ACC112 (cell line): ENCODE results near the gene UBE2G1.
"Not testable (repeated sequence)": the region's sequence is repeated elsewhere in the genome, so short reads cannot be mapped to it uniquely, and the experiment has no call there.

Experiments
- H2AFZ ChIP-seq: fragments of 200-600 bp; sonication (generic); one replicate; pipeline ENCODE4 v1.6.0; 2017; ENCODE audit warnings: antibody characterized with exemption, low read length; ENCODE audit not compliant: unreplicated experiment
- H3K27ac ChIP-seq: fragments of 200-600 bp; sonication (generic); 2 replicates; pipeline ENCODE4 v1.5.1; 2014; ENCODE audit warnings: low read depth, mild to moderate bottlenecking, antibody characterized with exemption, low read length, moderate library complexity
- H3K27me3 ChIP-seq: fragments of 200-600 bp; sonication (generic); 2 replicates; pipeline ENCODE4 v1.6.1; 2014; ENCODE audit warnings: mild to moderate bottlenecking, antibody characterized with exemption, low read length, moderate library complexity, mixed read lengths; ENCODE audit not compliant: insufficient read depth
- H3K36me3 ChIP-seq: fragments of 200-600 bp; sonication (generic); 2 replicates; pipeline ENCODE4 v1.6.1; 2016; ENCODE audit warnings: mild to moderate bottlenecking, antibody characterized with exemption, low read length, moderate library complexity, mixed read lengths; ENCODE audit not compliant: insufficient read depth
- H3K4me1 ChIP-seq: fragments of 200-600 bp; sonication (generic); one replicate; pipeline ENCODE4 v1.6.1; 2016; ENCODE audit warnings: low read length, mixed read lengths; ENCODE audit not compliant: insufficient read depth, unreplicated experiment, control insufficient read depth
- H3K4me3 ChIP-seq: fragments of 200-600 bp; sonication (generic); 2 replicates; pipeline ENCODE4 v1.5.1; 2014; ENCODE audit warnings: mild to moderate bottlenecking, low read depth, low read length
- H3K79me2 ChIP-seq: fragments of 200-600 bp; sonication (generic); one replicate; pipeline ENCODE4 v1.6.0; 2016; ENCODE audit warnings: low read length; ENCODE audit not compliant: control insufficient read depth, unreplicated experiment, insufficient read depth

The UBE2G1 gene

DNA sequence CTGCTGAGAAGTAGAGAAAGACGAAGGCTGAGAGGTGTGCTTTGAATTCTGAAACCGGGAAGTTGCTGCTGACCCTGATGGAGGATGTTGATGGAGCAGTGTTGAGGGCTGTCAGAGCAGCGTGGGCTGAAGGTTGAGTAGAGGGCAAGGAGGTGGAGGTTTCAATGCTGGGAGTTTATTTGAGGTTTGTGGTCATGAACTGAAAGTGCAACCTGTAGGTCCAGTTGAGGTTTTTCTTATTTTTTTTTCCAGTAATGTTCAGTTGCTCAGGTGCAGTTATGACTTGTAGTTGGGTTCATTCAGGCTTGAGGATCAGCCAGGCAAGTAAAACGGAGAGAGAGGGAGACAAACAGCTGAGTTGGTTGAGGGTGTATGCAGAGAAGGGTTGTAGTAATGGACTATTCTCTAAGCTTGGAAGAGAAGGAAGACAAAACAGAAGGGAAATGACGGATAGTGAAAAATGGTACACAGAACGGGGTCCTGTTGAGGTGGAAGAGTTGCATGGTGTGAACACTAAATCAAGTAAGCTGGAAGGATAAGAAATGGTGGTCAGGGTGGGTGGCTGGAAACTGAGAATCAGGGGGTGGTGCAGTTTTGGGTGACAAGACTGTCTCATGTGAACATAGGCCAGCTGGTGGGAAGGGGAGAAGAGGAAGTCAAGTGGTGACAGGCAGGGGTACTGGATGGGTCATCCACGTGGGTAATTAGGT lies 8.7 kb upstream of the UBE2G1 start:
- H3K4me3 ChIP-seq = no peak overlapping the region
- no peak overlapping the region for H3K27ac ChIP-seq
- no peak overlapping the region for H2AFZ ChIP-seq

GRCh38 chr17:4369557-4370230 lies 3.2 kb upstream of the UBE2G1 start:
- Histone ChIP-seq H2AFZ (no peak overlapping the region), H3K4me3 (no peak overlapping the region), H3K27me3 (no peaks in the 10 kb centered on the region), H3K79me2 (peaks cover 15% of the 10 kb centered on the region), H3K27ac (no peak overlapping the region), H3K36me3 (no peaks in the 10 kb centered on the region), H3K4me1 (no peaks in the 10 kb centered on the region)

More for the DNA sequence above, 8.7 kb upstream of the UBE2G1 start:
- Histone ChIP-seq H3K36me3 (no peaks in the 10 kb centered on the region), H3K4me1 (no peaks in the 10 kb centered on the region), H3K27me3 (no peaks in the 10 kb centered on the region), H3K79me2 (no peaks in the 10 kb centered on the region)

DNA sequence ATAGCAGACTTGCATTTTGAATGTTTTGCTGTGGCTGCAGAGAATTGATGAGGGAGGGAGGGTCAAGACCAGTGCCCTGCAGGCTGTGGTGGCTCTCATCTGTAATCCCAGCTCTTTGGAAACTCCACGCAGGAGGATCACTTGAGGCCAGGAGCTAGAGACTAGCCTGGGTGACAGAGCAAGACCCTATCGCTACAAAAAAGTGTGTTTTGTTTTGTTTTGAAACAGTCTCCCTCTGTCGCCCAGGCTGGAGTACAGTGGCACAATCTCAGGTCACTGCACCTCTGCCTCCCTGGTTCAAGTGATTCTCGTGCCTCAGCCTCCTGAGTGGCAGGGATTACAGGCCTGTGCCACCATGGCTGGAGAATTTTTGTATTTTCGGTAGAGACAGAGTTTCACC lies 1.9 kb upstream of the UBE2G1 start:
- peaks cover under 1% of the 10 kb centered on the region for H3K4me1 ChIP-seq
- H2AFZ ChIP-seq = no peak overlapping the region
- H3K79me2 ChIP-seq = peaks cover 27% of the 10 kb centered on the region
- H3K36me3 ChIP-seq = no peaks in the 10 kb centered on the region
- H3K27me3 ChIP-seq = no peaks in the 10 kb centered on the region
- H3K4me3 ChIP-seq = no peak overlapping the region
- no peak overlapping the region for H3K27ac ChIP-seq

DNA sequence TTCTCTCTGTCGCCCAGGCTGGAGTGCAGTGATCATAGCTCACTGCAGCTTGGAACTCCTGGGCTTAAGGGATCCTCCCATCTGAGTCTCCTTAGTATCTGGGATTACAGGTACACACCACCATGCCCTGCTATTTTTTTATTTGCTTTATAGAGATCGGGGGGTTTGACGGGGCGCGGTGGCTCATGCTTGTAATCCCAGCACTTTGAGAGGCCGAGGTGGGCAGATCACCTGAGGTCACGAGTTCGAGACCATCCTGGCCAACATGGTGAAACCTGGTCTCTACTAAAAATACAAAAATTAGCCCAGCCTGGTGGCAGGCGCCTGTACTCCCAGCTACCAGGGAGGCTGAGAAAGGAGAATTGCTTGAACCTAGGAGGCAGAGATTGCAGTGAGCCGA lies 702 bp upstream of the UBE2G1 start:
- Histone ChIP-seq H3K27ac (peak overlapping the region; percentile 11; the same call in 1 of the 2 replicates), H3K79me2 (peaks cover 39% of the 10 kb centered on the region), H2AFZ (peak overlapping the region; percentile 70), H3K4me1 (peaks cover 12% of the 10 kb centered on the region), H3K4me3 (peak overlapping the region; percentile 93; the same call in 1 of the 2 replicates)
- not testable (repeated sequence) for H3K27me3 ChIP-seq, H3K36me3 ChIP-seq

- Histone ChIP-seq H3K27me3 (no peaks in the 10 kb centered on the region), H3K27ac (peak overlapping the region; percentile 81), H3K79me2 (peaks cover 52% of the 10 kb centered on the region), H2AFZ (peak overlapping the region; percentile 77), H3K4me3 (peak overlapping the region; percentile 93), H3K36me3 (no peaks in the 10 kb centered on the region), H3K4me1 (peaks cover 16% of the 10 kb centered on the region)
These were observed 698 bp downstream of the UBE2G1 start for GRCh38 chr17:4365628-4366326.

DNA sequence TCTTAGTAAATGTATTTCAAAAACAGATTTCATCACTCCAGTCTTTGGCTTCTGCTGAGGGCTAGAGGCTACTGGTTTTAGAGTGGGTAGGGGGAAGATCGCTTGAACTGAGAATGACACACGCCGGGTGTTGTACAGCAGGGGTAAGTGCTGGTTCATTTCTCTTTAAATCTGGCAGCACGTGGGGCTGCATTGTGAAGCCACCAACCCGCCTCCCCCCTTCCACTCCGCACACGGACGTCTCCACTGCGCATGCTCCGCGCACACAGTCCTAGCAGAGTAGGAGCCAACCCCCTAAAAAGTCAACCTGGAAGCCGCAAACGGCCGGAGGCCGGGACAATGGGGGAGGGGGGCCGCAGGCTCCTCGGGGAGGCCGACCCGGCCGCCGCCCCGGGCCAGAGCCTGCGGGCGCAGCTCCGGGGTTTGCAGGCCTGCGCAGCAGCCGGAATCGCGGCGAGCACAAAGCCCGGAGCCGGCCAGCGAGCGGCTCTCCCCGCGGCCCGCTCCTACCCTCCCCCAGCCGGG lies 1.3 kb downstream of the UBE2G1 start:
- peaks cover 58% of the 10 kb centered on the region for H3K79me2 ChIP-seq
- no peak overlapping the region for H2AFZ ChIP-seq
- H3K4me1 ChIP-seq = peaks cover 16% of the 10 kb centered on the region
- H3K27me3 ChIP-seq = no peaks in the 10 kb centered on the region
- H3K27ac ChIP-seq = peak overlapping the region; percentile 81
- no peaks in the 10 kb centered on the region for H3K36me3 ChIP-seq
- H3K4me3 ChIP-seq = peak overlapping the region; percentile 93

DNA sequence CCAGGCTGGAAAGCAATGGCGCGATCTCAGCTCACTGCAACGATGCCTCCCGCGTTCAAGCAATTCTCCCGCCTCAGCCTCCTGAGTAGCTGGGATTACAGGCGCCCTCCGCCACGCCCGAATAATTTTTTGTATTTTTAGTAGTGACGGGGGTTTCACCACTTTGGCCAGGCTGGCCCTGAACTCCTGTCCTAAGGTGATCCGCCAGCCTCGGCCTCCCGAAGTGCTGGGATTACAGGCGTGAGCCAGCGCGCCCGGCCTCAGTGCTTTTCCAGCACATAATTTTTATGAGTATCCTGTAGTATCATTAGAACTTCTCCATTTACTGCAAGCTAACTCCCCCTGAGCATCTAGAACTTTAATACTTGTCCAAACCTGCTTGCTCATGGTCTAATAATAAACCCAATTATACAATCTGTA lies 1.8 kb downstream of the UBE2G1 start:
- H3K36me3 ChIP-seq = no peaks in the 10 kb centered on the region
- H3K4me1 ChIP-seq = peaks cover 16% of the 10 kb centered on the region
- peak overlapping the region; percentile 93 for H3K4me3 ChIP-seq
- H3K79me2 ChIP-seq = peaks cover 64% of the 10 kb centered on the region
- peak overlapping the region; percentile 0; the same call in 1 of the 2 replicates for H3K27ac ChIP-seq
- H2AFZ ChIP-seq = no peak overlapping the region
- H3K27me3 ChIP-seq = no peaks in the 10 kb centered on the region

GRCh38 chr17:4362141-4362540 lies 4.3 kb downstream of the UBE2G1 start:
- Histone ChIP-seq H3K4me1 (peaks cover 16% of the 10 kb centered on the region), H3K27ac (0 out of 2 replicates have a peak overlapping the region, but pooled peaks have one; percentile 17), H3K4me3 (no peak overlapping the region), H3K79me2 (peaks cover 87% of the 10 kb centered on the region), H3K27me3 (no peaks in the 10 kb centered on the region), H3K36me3 (no peaks in the 10 kb centered on the region), H2AFZ (no peak overlapping the region)

- H3K36me3 ChIP-seq = no peaks in the 10 kb centered on the region
- no peak overlapping the region for H2AFZ ChIP-seq
- peaks cover 95% of the 10 kb centered on the region for H3K79me2 ChIP-seq
- no peak overlapping the region for H3K4me3 ChIP-seq
- H3K4me1 ChIP-seq = peaks cover 17% of the 10 kb centered on the region
- H3K27me3 ChIP-seq = no peaks in the 10 kb centered on the region
- no peak overlapping the region for H3K27ac ChIP-seq
These were observed 8.3 kb downstream of the UBE2G1 start for GRCh38 chr17:4358154-4358553.

- H3K36me3 ChIP-seq = no peaks in the 10 kb centered on the region
- H3K27me3 ChIP-seq = no peaks in the 10 kb centered on the region
- H3K27ac ChIP-seq = no peak overlapping the region
- no peak overlapping the region for H2AFZ ChIP-seq
- H3K4me1 ChIP-seq = peaks cover 12% of the 10 kb centered on the region
- no peak overlapping the region for H3K4me3 ChIP-seq
- H3K79me2 ChIP-seq = peaks cover 94% of the 10 kb centered on the region
These were observed 8.8 kb downstream of the UBE2G1 start for GRCh38 chr17:4357671-4358070.
